ENCODE results near the gene ADH5.

DNA sequence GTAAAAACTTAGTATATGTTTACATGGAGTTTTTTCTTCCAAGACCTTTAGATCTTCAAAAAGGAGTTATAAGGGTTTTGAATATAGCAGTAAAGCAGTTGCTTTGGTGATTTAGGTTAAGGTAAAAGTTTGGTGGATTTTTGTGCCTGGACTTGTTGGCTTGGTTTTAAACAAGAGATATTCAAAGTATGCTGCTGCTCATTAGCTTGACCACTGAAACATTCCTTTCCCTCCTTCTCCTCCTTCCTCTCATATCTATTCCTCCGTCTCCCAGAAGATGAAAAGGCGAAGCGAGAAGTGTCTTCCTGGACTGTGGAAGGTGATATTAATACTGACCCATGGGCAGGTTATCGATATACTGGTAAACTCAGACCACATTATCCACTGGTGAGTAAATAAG, 54.6 kb downstream of the ADH5 start:
- TF ChIP-seq EZH2 (IDR thresholded peaks at IDR 0.05; ENCODE audit: borderline replicate concordance, control insufficient read depth, low read depth, low read length) (no peak), EP300 (IDR thresholded peaks at IDR 0.05; ENCODE audit: borderline replicate concordance in 1 of 2, control insufficient read depth in 1 of 2, low read depth in 2 of 2, low read length in 2 of 2) (no peak), NRF1 (conservative IDR thresholded peaks at IDR 0.05; ENCODE audit: low read depth, low read length) (no peak), FOXK2 (IDR thresholded peaks at IDR 0.05) (no peak), RELA (IDR thresholded peaks at IDR 0.05; ENCODE audit: borderline replicate concordance, partially characterized antibody) (no peak)
- TF ChIP-seq, protein P1, sequence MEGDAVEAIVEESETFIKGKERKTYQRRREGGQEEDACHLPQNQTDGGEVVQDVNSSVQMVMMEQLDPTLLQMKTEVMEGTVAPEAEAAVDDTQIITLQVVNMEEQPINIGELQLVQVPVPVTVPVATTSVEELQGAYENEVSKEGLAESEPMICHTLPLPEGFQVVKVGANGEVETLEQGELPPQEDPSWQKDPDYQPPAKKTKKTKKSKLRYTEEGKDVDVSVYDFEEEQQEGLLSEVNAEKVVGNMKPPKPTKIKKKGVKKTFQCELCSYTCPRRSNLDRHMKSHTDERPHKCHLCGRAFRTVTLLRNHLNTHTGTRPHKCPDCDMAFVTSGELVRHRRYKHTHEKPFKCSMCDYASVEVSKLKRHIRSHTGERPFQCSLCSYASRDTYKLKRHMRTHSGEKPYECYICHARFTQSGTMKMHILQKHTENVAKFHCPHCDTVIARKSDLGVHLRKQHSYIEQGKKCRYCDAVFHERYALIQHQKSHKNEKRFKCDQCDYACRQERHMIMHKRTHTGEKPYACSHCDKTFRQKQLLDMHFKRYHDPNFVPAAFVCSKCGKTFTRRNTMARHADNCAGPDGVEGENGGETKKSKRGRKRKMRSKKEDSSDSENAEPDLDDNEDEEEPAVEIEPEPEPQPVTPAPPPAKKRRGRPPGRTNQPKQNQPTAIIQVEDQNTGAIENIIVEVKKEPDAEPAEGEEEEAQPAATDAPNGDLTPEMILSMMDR (IDR thresholded peaks at IDR 0.05 in 2 of 3, conservative IDR thresholded peaks at IDR 0.05 in 1 of 3; ENCODE audit: control insufficient read depth in 2 of 3, extremely low read depth in 1 of 3, insufficient read depth in 1 of 3, low read depth in 3 of 3, low read length in 3 of 3), result no peak
- TF ChIP-seq, protein P2, sequence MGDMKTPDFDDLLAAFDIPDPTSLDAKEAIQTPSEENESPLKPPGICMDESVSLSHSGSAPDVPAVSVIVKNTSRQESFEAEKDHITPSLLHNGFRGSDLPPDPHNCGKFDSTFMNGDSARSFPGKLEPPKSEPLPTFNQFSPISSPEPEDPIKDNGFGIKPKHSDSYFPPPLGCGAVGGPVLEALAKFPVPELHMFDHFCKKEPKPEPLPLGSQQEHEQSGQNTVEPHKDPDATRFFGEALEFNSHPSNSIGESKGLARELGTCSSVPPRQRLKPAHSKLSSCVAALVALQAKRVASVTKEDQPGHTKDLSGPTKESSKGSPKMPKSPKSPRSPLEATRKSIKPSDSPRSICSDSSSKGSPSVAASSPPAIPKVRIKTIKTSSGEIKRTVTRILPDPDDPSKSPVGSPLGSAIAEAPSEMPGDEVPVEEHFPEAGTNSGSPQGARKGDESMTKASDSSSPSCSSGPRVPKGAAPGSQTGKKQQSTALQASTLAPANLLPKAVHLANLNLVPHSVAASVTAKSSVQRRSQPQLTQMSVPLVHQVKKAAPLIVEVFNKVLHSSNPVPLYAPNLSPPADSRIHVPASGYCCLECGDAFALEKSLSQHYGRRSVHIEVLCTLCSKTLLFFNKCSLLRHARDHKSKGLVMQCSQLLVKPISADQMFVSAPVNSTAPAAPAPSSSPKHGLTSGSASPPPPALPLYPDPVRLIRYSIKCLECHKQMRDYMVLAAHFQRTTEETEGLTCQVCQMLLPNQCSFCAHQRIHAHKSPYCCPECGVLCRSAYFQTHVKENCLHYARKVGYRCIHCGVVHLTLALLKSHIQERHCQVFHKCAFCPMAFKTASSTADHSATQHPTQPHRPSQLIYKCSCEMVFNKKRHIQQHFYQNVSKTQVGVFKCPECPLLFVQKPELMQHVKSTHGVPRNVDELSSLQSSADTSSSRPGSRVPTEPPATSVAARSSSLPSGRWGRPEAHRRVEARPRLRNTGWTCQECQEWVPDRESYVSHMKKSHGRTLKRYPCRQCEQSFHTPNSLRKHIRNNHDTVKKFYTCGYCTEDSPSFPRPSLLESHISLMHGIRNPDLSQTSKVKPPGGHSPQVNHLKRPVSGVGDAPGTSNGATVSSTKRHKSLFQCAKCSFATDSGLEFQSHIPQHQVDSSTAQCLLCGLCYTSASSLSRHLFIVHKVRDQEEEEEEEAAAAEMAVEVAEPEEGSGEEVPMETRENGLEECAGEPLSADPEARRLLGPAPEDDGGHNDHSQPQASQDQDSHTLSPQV (IDR thresholded peaks at IDR 0.05), result no peak
- TF ChIP-seq, protein P3, sequence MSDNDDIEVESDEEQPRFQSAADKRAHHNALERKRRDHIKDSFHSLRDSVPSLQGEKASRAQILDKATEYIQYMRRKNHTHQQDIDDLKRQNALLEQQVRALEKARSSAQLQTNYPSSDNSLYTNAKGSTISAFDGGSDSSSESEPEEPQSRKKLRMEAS (IDR thresholded peaks at IDR 0.05; ENCODE audit: low read depth, low read length), result no peak

All from GM12878 (cell line).